PFSK-1 (cell line): Measurements from ENCODE around the gene F11.

Experiments
- POLR2AphosphoS5 ChIP-seq: IDR thresholded peaks from 2 replicates; pipeline ENCODE4 v1.6.1; 2012; ENCODE audit warnings: low read depth, mild to moderate bottlenecking, control low read depth, low read length, moderate library complexity
- SIN3A ChIP-seq: IDR thresholded peaks from 2 replicates; pipeline ENCODE4 v1.6.1; 2012; ENCODE audit warnings: mild to moderate bottlenecking, low read length, moderate library complexity, borderline replicate concordance; ENCODE audit not compliant: insufficient read depth
- TAF1 ChIP-seq: IDR thresholded peaks from 2 replicates; pipeline ENCODE4 v1.6.1; 2012; ENCODE audit warnings: low read length, control low read depth, borderline replicate concordance; ENCODE audit not compliant: insufficient read depth
- TF ChIP-seq, protein P1 (sequence below), 2 experiments: IDR thresholded peaks; 2 replicates each; pipeline versions ENCODE4 v1.6.1 to v1.8.0; 2011 to 2012; ENCODE audit warnings: low read depth in 2 of 2, low read length in 2 of 2, control low read depth in 1 of 2, inconsistent platforms in 1 of 2, mild to moderate bottlenecking in 1 of 2, moderate library complexity in 1 of 2; ENCODE audit not compliant: insufficient read depth in 1 of 2

DNA sequence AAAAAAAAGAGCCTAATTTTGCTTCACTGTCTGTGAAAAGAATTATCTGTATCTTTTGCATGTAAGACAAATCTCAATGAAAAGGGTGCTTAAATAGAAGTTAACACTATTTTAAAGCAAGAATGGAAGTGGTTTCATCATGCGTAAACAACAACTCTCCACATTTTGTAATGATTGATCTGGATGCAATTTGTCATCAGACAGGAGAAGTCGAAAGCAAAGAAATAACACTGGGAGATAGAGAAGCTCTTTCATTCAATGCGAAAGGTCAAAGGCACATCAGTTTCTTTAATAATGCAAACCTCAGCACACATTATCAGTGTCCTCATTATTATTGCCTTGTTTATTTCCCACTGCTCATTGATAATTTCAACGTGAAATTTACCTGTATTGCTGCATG is 29.9 kb upstream of the F11 start:
- TF ChIP-seq, protein P1, sequence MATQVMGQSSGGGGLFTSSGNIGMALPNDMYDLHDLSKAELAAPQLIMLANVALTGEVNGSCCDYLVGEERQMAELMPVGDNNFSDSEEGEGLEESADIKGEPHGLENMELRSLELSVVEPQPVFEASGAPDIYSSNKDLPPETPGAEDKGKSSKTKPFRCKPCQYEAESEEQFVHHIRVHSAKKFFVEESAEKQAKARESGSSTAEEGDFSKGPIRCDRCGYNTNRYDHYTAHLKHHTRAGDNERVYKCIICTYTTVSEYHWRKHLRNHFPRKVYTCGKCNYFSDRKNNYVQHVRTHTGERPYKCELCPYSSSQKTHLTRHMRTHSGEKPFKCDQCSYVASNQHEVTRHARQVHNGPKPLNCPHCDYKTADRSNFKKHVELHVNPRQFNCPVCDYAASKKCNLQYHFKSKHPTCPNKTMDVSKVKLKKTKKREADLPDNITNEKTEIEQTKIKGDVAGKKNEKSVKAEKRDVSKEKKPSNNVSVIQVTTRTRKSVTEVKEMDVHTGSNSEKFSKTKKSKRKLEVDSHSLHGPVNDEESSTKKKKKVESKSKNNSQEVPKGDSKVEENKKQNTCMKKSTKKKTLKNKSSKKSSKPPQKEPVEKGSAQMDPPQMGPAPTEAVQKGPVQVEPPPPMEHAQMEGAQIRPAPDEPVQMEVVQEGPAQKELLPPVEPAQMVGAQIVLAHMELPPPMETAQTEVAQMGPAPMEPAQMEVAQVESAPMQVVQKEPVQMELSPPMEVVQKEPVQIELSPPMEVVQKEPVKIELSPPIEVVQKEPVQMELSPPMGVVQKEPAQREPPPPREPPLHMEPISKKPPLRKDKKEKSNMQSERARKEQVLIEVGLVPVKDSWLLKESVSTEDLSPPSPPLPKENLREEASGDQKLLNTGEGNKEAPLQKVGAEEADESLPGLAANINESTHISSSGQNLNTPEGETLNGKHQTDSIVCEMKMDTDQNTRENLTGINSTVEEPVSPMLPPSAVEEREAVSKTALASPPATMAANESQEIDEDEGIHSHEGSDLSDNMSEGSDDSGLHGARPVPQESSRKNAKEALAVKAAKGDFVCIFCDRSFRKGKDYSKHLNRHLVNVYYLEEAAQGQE (IDR thresholded peaks at IDR 0.05; ENCODE audit: insufficient read depth in 1 of 2, low read depth in 2 of 2, low read length in 2 of 2), result no peak
- no peak for TF ChIP-seq POLR2AphosphoS5
- no peak for TF ChIP-seq TAF1
- TF ChIP-seq SIN3A, result no peak
